OCI-LY1 (cell line): ENCODE measurements around the gene UBR3.

Experiments used
- H2AFZ ChIP-seq: fragments of 200-600 bp; sonication (generic), shearing (Covaris generic); 2 replicates; pipeline ENCODE4 v1.6.0; 2014; ENCODE audit warnings: antibody characterized with exemption, mild to moderate bottlenecking, low read length
- H3F3A ChIP-seq: fragments of 200-600 bp; sonication (generic), shearing (Covaris generic); 2 replicates; pipeline ENCODE4 v1.6.0; 2014; ENCODE audit warnings: mild to moderate bottlenecking, antibody characterized with exemption, low read length, moderate library complexity; ENCODE audit not compliant: insufficient read depth
- H3K27ac ChIP-seq: fragments of 200-600 bp; sonication (generic); 2 replicates; pipeline ENCODE4 v1.5.1; 2014; ENCODE audit warnings: low read length, mixed run types, mild to moderate bottlenecking, low read depth; ENCODE audit not compliant: poor library complexity, severe bottlenecking
- H3K27me3 ChIP-seq: fragments of 200-600 bp; sonication (generic); 2 replicates; pipeline ENCODE4 v1.6.0; 2014; ENCODE audit warnings: antibody characterized with exemption, mild to moderate bottlenecking, low read length, moderate library complexity; ENCODE audit not compliant: insufficient read depth
- H3K36me3 ChIP-seq: fragments of 200-600 bp; sonication (generic); 2 replicates; pipeline ENCODE4 v1.6.1; 2014; ENCODE audit warnings: mild to moderate bottlenecking, antibody characterized with exemption, low read length, moderate library complexity, mixed read lengths; ENCODE audit not compliant: insufficient read depth
- H3K4me1 ChIP-seq: fragments of 200-600 bp; sonication (generic); 2 replicates; pipeline ENCODE4 v1.5.1; 2014; ENCODE audit warnings: mild to moderate bottlenecking, low read length, moderate library complexity; ENCODE audit not compliant: insufficient read depth, severe bottlenecking
- H3K4me2 ChIP-seq: fragments of 200-600 bp; sonication (generic), shearing (Covaris generic); 2 replicates; pipeline ENCODE4 v1.6.1; 2014; ENCODE audit warnings: low read length
- H3K4me3 ChIP-seq: fragments of 200-600 bp; sonication (generic); 2 replicates; pipeline ENCODE4 v1.5.1; 2014; ENCODE audit warnings: low read length, low read depth, mild to moderate bottlenecking, mixed read lengths; ENCODE audit not compliant: poor library complexity, severe bottlenecking
- H3K79me2 ChIP-seq: fragments of 200-600 bp; shearing (Covaris generic); 2 replicates; pipeline ENCODE4 v1.6.1; 2016; ENCODE audit warnings: mixed run types, low read length, mixed read lengths; ENCODE audit not compliant: insufficient read depth
- H3K9ac ChIP-seq: fragments of 200-600 bp; sonication (generic), shearing (Covaris generic); 2 replicates; pipeline ENCODE4 v1.6.1; 2014; ENCODE audit warnings: mild to moderate bottlenecking, low read length, mixed read lengths
- H3K9me2 ChIP-seq: fragments of 200-600 bp; sonication (generic), shearing (Covaris generic); 2 replicates; pipeline ENCODE4 v1.6.1; 2014; ENCODE audit warnings: low read depth, mild to moderate bottlenecking, low read length, mixed read lengths
- H3K9me3 ChIP-seq: fragments of 200-600 bp; shearing (Covaris generic); 2 replicates; pipeline ENCODE4 v1.6.1; 2014; ENCODE audit warnings: low read length, mixed read lengths
- H4K20me1 ChIP-seq: fragments of 200-600 bp; sonication (generic), shearing (Covaris generic); 2 replicates; pipeline ENCODE4 v1.6.0; 2016; ENCODE audit warnings: mild to moderate bottlenecking, low read length; ENCODE audit not compliant: insufficient read depth
- EZH2 ChIP-seq: fragments of 200-600 bp; sonication (generic), shearing (Covaris generic); IDR thresholded peaks from 2 replicates; pipeline ENCODE4 v1.8.0; 2017; ENCODE audit warnings: borderline replicate concordance, mixed run types, mild to moderate bottlenecking, antibody characterized with exemption, low read length, moderate library complexity, mixed read lengths
- TF ChIP-seq, protein P1 (sequence below): fragments of 200-600 bp; sonication (generic), shearing (Covaris generic); IDR thresholded peaks from 2 replicates; pipeline ENCODE4 v1.5.1; 2017; ENCODE audit warnings: mild to moderate bottlenecking, antibody characterized with exemption, low read length, moderate library complexity, mixed read lengths

The UBR3 gene

DNA sequence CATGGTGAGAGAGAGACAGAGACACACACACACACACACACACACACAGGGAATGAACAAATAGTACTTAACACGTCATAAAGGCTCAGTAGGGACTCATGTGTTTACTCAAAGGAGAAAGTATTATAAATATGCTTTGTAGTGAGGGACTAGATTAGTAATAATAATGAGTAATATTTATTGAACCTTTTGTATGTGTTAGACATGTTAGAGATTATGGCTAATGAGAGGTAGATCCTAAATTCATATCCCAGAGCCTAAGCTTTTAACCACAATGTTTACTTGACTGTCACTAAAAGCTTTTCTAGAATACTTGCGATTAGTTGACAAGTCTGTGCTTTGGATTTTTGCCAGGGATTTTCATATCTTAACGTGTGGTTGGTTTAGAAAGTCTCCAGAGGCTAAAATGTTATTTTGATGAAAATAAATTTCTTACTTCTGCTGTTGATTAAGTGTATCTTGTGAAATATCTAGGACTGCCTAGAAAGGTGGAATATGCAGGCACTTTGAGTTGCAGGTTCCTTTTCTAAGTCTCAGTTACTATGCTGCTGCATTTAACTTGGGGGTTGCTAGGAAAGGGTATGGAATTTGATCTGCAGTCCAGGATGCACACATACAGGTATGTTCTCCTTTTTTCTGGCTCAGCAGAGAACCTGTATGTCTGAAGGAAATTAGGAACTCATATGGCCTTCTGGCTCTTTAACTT, 64.5 kb downstream of the UBR3 start:
- Histone ChIP-seq H2AFZ (no peak overlapping the region), H3K27me3 (no peaks in the 10 kb centered on the region), H3F3A (no peaks in the 10 kb centered on the region), H3K9me2 (no peaks in the 10 kb centered on the region), H3K36me3 (peaks cover 7% of the 10 kb centered on the region; the same call in 1 of the 2 replicates), H3K79me2 (no peaks in the 10 kb centered on the region), H4K20me1 (no peaks in the 10 kb centered on the region), H3K4me3 (no peak overlapping the region), H3K9ac (no peak overlapping the region), H3K27ac (no peak overlapping the region), H3K4me1 (no peaks in the 10 kb centered on the region), H3K9me3 (no peaks in the 10 kb centered on the region), H3K4me2 (no peak overlapping the region)
- TF ChIP-seq, protein P1, sequence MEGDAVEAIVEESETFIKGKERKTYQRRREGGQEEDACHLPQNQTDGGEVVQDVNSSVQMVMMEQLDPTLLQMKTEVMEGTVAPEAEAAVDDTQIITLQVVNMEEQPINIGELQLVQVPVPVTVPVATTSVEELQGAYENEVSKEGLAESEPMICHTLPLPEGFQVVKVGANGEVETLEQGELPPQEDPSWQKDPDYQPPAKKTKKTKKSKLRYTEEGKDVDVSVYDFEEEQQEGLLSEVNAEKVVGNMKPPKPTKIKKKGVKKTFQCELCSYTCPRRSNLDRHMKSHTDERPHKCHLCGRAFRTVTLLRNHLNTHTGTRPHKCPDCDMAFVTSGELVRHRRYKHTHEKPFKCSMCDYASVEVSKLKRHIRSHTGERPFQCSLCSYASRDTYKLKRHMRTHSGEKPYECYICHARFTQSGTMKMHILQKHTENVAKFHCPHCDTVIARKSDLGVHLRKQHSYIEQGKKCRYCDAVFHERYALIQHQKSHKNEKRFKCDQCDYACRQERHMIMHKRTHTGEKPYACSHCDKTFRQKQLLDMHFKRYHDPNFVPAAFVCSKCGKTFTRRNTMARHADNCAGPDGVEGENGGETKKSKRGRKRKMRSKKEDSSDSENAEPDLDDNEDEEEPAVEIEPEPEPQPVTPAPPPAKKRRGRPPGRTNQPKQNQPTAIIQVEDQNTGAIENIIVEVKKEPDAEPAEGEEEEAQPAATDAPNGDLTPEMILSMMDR, result no peak
- TF ChIP-seq EZH2, result no peak

DNA sequence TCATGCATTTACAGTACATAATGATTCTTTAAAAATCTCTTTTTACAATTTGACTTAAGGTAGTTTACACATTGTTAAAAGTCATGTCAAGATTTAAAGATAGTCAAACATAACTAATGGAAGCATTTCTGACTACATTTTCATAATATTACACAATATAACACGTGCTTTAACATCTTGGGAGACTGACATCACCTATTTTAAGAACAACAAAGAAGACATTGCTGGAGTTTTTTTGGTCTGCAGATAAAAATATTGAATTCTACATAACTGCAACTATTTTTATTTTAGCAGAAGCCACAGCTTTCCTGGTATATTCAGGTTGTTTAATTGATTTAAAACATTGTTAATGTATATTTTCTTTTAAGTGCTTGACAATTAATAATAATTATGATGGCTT, 65.7 kb downstream of the UBR3 start:
- Histone ChIP-seq H3K9ac (no peak overlapping the region), H3K27ac (no peak overlapping the region), H3K27me3 (no peaks in the 10 kb centered on the region), H3K4me1 (no peaks in the 10 kb centered on the region), H3K36me3 (peaks cover 7% of the 10 kb centered on the region; the same call in 1 of the 2 replicates), H3K4me3 (no peak overlapping the region), H3K9me3 (no peaks in the 10 kb centered on the region), H3K4me2 (no peak overlapping the region), H3K9me2 (no peaks in the 10 kb centered on the region), H3K79me2 (no peaks in the 10 kb centered on the region), H4K20me1 (no peaks in the 10 kb centered on the region), H2AFZ (no peak overlapping the region), H3F3A (no peaks in the 10 kb centered on the region)
- TF ChIP-seq, protein P1, result no peak
- TF ChIP-seq EZH2, result no peak

DNA sequence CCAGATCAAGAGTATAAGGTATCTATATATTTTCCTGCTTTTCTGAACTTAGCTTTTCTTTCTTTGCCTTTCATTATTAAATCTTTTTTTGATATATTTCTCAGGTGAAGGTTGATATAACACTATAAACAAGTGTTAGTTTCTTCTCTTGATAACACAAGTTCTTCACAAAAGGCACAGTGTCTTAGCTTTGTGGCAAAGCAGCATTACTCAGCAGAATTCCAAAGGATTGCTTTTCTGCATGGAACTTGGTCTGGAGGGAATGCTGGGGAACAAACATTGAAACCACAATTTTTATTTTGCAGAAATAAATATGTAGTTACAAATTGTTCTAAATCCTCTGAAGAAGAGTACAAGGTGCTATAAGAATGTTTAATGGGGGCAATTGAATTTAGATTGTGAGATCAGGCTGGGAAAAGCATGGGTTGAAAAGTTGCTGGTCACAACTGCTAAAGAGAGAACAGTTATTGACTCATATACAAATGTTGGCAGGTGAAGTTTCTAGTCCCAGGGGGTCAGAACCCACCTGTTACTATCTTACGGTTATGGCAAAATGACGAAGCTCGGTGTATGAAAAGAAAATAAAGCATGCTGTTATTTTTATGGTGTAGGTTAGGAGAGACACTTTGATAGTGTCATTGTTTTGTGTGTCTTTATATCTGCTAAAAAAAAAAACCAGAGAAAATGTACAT, 68.2 kb downstream of the UBR3 start:
- H3K4me2 ChIP-seq, result no peak overlapping the region
- H3K27ac ChIP-seq, result no peak overlapping the region
- no peaks in the 10 kb centered on the region for H3K9me2 ChIP-seq
- H4K20me1 ChIP-seq, result no peaks in the 10 kb centered on the region
- H3K9me3 ChIP-seq, result no peaks in the 10 kb centered on the region
- H3K27me3 ChIP-seq, result no peaks in the 10 kb centered on the region
- TF ChIP-seq, protein P1, result no peak
- TF ChIP-seq EZH2, result no peak
- no peak overlapping the region for H2AFZ ChIP-seq
- no peaks in the 10 kb centered on the region for H3K4me1 ChIP-seq
- H3K79me2 ChIP-seq, result no peaks in the 10 kb centered on the region
- no peak overlapping the region for H3K4me3 ChIP-seq
- H3K9ac ChIP-seq, result no peak overlapping the region
- no peaks in the 10 kb centered on the region for H3F3A ChIP-seq
- peaks cover 11% of the 10 kb centered on the region; the same call in 1 of the 2 replicates for H3K36me3 ChIP-seq
